A549 treated with GW870086 at 1 μM for 4 hours (cell line): ENCODE data around the gene FGFBP3. TPM values are rescaled to one million over a fixed set of nuclear protein-coding genes. Genes with fewer than 3 reads are reported as not detected.

Experiments used
- total RNA-seq: library from RNA; stranded (reverse); fragments of 200-300 nt; extraction: Qiagen RNA extraction; gene quantifications from 5 replicates; pipeline ENCODE4 v1.2.3, GENCODE V29; 2022; ENCODE audit warnings: low read depth

FGFBP3 gene
- 2.3 to 2.7 TPM (median 2.6 TPM) in 5 replicates for total RNA-seq

GRCh38 chr10:91909117-91909677 is at the start of gene FGFBP3:
Gene FGFBP3, minus strand, starts transcription at chr10:91909486. Its CDS starts 517 bp downstream, at chr10:91908969.

GRCh38 chr10:91923371-91924211 is 14.3 kb upstream of the FGFBP3 start, which contains the start of gene BTAF1:
Gene BTAF1, plus strand, starts transcription at chr10:91923770. Its CDS starts 307 bp downstream, at chr10:91924077.

Other genes with a start within 250 kb of the FGFBP3 start
- gene TNKS2, start 111.1 kb downstream of the FGFBP3 start, total RNA-seq = 13.6 to 22.7 TPM (median 20.5 TPM) in 5 replicates
- gene BTAF1, start 14.3 kb upstream of the FGFBP3 start, total RNA-seq = 8.6 to 15.2 TPM (median 13.9 TPM) in 5 replicates